HuH-7.5 (cell line): ENCODE data around the gene TEF.
"Not testable (repeated sequence)": the region's sequence is repeated elsewhere in the genome, so short reads cannot be mapped to it uniquely, and the experiment has no call there.

ENCODE experiments used
- DNase-seq: peaks from one replicate; pipeline ENCODE4 v3.0.0; 2011; ENCODE audit warnings: low spot score

TEF gene

DNA sequence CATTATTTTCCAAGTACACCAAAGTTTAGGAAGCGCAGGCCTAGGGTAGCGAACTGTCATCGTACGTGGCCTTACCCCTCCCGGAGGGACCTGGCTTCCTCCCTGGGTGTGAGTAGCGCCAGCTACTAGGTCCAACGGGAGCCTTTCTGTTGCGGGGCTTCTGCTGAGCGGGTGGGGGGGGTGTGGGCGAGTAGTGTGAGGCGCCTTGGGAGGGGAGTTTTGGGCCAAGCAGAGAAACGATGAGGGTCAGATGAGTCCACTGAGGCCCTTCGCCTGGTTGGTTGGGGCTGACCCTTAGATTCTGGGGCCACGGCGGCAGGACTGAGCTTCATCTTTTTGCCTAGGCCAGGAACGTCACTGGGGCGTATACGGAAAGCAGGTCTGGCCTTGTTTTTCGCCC, 868 bp downstream of the TEF start:
- DNase-seq = no peak

DNA sequence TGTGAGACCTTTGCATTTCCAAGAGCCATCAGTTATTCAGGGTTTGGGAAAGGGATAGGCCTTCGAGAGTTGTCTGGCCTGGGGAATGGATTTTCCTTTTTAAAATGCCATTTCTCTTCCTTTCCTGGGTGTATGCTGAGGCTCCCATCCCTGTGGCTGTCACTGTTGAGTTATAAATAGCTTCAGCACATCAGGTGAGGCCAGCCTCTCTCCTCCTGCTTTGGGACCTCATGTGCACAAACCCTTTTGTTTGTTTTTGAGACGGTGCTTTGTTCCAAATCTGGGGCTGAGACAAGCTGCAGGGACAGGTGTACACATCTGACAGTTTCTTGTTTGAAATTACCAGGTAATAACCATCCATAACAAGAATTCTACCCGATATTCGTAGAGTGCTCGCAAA, 1.3 kb downstream of the TEF start:
- DNase-seq = no peak

DNA sequence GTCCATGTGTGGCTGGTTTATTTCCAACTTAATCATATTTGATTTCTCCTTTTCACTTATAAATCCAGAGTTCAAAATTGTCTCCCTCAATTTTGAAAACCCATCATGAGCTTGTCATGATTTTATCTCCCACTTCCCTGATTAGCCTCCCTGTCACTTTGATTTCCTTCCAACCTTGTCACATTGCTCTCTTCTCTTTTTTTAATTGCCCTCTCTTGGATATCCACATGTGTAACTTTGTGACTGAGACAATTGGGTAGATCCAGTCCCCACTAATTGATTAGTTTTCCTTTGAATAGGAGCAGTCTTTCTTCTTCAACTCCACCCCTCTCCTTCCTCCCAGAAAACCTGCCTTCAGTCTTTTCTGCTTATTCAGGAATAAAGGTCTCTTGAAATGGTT, 2.4 kb downstream of the TEF start:
- no peak for DNase-seq

DNA sequence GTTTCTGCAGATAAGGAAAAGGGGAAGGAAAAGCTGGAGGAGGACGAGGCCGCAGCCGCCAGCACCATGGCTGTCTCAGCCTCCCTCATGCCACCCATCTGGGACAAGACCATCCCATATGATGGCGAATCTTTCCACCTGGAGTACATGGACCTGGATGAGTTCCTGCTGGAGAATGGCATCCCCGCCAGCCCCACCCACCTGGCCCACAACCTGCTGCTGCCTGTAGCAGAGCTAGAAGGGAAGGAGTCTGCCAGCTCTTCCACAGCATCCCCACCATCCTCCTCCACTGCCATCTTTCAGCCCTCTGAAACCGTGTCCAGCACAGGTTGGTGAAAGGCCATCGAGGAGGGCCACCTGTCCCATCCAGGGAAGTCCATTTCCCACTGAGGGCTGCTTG, 5.6 kb downstream of the TEF start:
- no peak for DNase-seq

DNA sequence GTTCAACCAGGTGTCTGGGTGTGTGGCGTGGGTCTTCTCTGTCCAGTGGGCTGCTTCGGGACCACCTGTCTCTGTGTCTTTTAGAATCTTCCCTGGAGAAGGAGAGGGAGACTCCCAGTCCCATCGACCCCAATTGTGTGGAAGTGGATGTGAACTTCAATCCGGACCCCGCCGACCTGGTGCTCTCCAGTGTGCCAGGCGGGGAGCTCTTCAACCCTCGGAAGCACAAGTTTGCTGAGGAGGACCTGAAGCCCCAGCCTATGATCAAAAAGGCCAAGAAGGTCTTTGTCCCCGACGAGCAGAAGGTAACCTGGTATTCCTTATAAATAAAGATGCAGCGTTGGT, 12.2 kb downstream of the TEF start:
- no peak for DNase-seq

DNA sequence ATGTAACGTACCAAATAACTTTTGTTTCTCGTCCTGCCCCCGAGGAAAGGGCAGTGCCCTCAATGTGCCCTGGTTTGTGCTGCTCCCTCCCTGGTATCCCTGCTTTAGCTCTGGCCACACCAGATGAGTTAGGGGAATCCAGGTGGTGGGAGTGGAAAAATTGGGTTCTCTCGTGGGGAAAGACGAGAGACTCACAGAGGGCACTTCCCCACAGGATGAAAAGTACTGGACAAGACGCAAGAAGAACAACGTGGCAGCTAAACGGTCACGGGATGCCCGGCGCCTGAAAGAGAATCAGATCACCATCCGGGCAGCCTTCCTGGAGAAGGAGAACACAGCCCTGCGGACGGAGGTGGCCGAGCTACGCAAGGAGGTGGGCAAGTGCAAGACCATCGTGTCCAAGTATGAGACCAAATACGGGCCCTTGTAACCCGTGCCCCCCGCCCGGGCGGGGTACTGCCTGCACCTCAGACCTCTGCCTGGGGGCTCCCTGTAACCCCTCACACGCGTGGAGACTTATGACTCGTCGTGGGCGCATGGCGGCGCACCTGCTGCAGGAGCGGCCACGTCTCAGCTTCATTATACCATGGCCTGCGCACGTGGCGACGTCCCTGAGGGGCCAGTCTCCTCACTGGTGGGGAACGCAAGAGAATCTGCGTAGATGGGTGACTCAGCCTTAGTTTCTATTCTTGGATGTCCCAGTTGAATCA, 13.9 kb downstream of the TEF start:
- no peak for DNase-seq

DNA sequence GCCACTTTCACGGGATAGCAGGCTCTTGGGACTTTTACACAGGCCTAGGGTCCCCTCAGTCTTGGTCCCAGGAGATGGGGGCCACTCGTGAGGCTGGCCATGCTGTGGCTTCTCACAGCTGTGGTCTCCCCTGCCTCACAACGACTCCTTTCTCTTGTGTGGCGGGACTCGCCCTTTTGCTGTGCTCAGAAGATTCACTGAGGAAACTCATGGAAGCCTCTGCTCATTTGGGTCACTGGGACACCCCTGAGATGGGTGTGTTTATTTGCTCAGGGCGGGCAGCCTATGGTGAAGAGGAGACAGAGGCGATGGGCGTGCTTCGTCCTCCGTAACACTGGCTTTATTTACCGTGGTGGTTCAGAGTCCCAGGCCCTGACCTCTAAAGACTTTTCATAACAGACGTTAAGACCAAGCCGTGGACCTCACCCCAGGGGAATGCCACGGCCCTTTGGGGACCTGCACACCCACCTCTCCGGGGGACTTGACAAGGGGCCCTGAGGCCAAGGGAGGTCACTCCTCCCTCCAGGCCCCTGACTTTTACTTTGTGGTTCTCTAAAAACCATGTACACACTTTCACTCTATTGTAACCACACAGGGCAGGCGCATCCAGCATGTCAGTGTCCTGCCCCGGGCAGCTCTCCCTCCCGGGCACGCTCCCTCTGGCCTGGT, 15.5 kb downstream of the TEF start:
- peak; percentile 77 for DNase-seq

DNA sequence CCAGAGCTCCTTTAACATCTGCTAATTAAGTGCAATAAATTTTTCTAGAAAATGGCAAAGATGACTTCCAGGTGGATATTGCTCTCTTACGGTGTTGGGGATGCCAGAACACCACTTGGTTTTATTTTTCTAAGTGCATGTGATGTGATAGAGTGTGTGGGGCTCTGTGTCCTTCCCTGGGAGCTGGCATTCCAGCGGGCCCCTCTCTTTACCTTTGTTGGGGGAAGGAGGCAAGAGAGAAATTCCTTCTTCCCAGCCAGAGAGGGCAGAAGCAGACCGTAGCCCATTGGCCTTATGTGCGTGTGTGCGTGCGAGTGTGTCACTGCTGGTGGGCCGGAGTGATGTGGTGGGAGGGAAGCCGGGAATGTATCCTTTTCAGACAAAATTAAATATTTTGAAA, 17.2 kb downstream of the TEF start:
- DNase-seq = no peak

DNA sequence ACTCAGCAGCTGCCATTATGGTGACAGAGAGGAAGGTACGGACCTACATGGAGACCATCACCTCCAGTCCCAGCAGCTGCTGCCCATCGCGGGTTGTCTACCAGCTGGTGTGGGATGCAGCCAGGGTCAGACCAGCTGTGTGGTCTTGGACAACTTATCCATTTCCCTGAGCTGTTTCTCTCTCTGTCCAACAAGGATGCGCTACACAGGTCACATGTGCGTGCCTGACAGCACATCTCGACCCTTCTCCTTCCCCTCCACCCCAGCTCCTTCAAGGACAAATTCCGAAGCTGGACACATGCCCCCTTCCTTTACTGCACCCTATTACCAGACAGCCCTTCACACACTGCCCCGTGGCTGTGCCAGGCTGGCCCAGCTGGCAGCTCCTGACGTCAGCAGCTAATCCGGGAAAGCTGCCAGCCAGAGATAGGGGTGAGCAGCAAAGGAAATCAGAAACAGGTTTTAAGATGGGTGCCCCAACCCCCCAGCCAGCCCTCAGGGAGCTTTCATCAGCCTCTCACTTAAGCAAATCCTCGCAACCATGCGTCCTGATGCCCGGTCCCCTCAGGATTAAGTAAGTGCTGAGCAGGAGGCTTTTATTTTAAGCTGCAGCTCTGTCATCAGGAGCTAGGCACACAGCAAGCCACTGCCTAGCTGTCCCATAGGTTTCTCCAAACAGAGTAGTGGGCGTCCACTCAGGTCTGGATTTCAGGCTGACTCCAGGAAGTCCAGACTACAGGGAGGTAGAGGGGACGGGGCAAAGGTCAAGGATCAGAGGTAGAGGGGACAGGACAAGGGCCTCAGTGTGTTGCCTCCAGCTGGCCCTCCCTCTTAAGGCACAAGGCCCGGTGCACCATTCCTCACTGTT, 20.3 kb downstream of the TEF start:
- DNase-seq = no peak

DNA sequence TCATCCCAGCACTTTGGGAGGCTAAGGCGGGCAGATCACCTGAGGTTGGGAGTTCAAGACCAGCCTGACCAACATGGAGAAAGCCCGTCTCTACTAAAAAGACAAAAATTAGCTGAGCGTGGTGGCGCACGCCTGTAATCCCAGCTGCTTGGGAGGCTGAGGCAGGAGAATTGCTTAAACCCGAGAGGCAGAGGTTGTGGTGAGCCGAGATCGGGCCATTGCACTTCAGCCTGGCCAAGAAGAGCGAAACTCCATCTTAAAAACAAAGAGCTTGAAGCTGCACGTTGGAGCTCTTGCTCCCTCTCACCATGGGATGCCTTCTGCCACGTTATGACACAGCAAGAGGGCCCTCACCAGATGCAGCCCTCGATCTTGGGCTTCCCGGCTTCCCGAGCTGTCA, 21.1 kb downstream of the TEF start:
- DNase-seq = not testable (repeated sequence)

DNA sequence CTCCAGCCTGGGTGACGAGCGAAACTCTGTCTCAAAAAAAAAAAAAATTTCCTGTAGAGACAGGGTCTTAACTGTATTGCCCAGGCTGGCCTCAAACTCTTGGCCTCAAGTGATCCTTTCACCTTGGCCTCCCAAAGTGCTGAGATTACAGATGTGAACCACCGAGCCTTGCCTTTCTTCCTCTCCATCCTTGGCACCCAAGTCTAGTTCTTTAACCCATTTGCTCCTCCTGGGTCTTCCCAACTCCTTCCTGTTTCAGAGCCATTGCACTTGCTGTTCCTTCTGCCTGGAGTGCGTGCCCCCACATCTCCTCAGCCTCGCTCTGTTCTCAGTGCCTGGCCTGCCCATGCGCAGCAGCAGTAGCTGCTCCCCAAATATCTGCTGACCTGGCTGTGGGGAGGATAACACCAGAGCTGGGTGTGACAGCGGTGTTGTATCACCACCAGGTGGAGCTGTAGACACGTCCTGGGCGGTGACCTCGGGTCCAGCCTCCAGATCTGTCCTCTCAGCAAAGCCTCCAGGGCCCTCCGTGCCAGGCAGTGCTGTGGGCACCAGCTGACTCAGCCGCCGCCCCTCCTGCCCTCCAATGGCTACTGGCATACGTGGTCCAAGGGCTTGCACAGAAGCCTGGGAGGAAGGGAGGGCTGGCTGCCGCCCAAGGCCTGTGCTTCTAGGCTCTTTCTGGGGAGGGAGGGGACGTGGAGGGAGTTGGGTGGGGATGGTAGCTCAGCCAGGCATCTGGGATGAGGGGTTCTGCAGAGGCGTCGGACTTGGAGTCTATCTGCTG, 22.0 kb downstream of the TEF start:
- DNase-seq = peak; percentile 97

DNA sequence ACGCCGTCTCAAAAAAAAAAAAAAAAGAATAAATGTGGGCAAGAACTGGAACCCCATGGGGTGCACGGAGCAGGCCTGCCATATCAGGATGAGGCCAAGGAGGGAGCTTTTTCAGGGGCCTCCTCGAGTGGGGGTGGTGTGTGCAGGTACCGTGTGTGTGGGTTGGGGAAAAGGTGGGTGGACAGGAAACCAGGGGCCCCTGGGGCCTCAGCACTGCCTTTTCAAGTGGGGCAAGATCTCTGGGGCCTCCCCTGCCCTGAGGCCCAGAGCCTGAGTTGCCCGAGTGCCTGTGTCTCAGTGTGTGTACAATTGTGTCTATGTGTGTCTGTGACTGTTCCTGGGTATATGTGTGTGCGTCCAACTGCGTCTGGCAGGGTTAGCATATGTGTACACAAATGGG, 23.8 kb downstream of the TEF start:
- DNase-seq = no peak

DNA sequence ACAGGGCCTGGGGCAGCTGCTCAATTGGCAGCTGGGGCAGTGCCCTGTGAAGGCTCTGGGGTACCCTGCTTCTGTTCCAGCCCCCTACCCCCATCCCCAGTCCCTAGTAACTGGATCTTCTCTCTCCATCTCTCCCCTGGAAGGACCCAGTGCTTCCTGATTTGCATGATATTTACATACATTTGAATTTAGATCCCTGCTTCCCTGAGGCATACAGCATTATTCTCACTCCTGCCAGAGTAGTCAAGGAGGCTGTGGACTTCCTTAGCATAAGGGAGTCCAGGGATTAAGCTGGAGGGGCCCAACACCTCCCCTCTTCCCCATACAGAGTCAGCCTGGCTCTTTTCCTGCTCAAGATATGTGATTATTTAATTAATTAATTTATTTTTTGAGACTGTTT, 24.7 kb downstream of the TEF start:
- no peak for DNase-seq

DNA sequence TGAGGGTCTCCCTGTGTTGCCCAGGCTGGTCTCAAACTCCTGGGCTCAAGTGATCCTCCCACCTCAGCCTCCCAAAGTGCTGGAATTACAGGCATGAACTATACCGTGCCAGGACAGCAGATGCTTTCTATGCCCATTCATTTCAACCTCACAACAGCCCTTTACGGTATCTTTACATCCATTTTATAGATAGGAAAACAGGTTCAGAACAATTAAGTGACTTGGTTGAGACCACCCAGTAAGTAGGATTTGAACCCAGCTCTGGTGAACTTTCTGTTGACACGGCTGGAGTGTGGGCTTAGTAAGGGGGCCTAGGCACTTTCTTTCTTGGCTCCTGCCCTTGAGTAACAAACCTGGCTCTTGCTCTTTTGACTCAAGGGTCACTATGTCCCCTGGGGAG, 25.7 kb downstream of the TEF start:
- DNase-seq = no peak

DNA sequence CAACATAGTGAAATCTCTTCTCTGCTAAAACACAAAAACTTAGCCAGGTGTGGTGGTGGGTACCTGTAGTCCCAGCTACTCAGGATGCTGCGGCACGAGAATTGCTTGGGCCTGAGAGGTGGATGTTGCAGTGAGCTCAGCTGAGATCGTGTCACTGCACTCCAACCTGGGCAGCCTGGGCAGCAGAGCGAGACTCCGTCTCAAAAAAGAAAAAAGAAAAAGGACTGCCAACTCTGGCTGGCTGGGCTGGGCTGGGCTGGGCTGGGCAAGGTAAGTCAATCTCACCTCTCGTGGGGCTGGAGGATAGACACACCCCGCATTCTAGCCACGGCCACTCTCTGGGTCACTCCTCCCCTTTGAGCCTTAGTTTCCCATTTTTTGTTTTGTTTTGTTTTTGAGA, 26.9 kb downstream of the TEF start:
- DNase-seq = no peak

DNA sequence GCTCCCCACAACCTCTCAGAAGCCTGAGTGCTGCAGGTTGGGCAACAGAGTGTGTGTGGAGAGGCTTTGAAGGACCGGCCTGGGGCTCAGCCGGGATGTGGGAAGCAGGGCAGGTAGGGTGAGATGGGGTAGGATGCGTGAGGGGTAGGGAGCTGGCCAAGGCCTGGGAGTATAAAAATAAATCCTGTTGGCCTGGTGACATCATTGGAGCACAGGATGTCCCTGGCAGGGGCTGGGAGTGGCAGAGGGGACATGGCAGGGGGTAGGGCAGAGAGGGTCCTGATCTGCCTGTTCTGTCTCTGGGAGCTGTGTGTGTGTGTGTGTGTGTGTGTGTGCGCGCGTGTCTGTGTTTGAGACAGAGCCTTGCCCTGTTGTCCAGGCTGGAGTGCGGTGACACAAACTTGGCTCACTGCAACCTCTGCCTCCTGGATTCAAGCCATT, 28.6 kb downstream of the TEF start:
- no peak for DNase-seq

DNA sequence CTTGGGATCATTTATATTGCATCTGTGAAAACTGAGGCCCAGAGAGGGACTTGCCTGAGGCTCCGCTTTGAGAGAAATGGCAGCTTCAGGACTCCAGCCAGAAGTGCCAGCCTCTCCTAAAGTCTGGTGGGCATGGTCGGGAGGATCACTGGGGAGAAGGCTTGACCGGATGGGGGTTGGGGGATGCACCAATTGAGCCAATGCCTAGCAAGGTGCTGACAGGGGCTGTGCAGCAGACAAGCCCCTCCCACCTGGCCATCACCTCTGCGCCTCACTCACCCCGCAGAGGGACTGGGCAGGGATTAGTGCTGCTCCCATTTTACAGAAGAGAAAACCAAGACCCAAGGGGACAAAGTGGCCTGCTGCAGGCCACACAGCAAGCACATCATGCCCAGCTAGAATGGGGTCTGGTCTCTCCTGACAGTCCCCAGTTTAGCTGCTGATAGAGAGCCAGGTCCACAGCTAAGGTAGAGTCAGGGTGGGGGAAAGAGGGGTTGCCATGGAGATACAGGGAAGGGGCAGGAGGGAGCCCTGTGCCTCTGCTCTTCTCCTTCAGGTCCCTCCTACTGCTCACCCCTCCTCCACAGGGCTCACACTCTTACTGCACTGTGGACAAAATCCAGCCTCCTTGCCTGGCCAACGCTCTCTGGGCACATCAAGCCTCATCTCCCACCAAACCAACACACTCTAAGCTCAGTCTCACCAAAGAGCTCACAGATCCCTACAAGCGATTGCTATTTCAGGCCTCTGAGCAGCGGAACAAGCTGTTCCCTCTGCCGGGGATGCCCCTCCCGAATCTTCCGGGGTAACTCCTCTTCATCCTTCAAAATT, 29.5 kb downstream of the TEF start:
- no peak for DNase-seq

DNA sequence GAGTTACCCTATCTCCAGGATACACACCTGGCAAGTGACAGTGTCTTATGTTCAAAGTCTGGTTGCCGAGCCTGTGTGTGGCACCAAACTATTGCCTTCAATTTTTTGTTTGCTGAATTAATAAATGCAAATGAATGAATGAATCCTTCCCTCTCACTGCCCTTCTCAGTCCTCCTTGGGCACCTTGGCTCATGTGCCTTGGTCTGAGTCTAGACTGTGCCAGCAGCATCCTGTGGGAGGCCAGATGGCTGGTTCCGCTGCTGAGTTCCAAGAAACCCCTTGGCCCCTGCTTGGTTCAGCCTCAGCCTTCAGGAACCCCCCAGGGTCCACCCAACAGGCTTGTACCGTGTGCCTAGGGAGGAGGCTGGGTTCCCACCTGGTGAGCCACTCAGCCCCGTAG, 33.8 kb downstream of the TEF start:
- no peak for DNase-seq

DNA sequence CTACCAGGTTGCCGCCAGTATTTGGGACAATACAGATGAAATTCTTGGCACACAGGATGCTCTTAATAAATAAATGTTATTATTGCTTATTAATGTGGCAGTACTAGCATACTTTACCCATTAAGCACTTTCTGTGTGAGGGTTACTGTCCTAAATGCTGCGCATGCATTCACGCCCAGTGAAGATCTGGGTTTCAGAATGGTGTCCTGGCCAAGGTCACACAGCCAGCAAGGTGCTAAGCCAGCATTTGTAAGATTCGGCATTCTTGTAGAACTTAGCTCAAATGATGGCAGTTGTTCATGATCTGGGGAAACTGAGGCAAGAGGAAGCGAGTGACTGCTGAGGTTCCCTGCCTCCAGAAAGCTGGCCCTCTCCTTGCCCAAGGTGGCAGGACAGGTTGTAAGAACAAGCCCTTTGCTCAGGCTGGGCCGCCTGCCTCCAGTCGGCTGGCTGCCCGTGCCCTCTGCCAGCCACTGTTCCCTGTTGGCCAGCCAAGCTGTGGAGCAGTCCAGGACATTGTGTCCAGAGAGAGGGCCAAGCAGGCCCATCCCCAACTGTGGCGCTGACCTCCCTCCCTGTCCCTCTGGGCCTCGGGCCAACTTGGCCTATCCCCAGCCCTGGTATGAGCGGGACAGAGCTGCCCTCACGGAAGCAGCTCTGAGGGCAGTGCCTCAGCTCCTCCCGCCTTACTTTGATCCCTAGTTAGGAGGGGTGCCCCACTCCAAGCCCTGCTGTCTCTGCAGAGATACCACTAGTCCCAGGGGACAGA, 36.1 kb downstream of the TEF start:
- DNase-seq = no peak

DNA sequence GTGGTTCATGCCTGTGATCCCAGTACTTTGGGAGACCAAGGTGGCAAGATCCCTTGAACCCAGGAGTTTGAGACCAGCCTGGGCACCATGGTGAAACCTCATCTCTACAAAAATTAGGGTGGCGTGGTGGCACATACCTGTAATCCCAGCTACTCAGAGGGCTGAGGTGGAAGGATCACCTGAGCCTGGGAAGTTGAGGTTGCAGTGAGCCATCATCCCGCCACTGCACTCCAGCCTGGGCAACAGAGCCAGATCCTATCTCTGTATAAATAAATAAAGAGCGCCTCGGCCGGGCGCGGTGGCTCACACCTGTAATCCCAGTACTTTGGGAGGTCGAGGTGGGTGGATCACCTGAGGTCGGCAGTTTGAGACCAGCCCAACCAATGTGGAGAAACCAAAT, 37.0 kb downstream of the TEF start:
- no peak for DNase-seq
